ELR (cell line): ENCODE results near the gene AGAP1.
"Not testable (repeated sequence)": the region's sequence is repeated elsewhere in the genome, so short reads cannot be mapped to it uniquely, and the experiment has no call there.

Experiments
- DNase-seq: peaks from one replicate; pipeline ENCODE4 v3.0.0-alpha.2; 2015; ENCODE audit warnings: low read depth

The AGAP1 gene

GRCh38 chr2:235592430-235592829 is 98.6 kb downstream of the AGAP1 start:
- no peak for DNase-seq

- DNase-seq = no peak
These were observed 99.0 kb downstream of the AGAP1 start for GRCh38 chr2:235592836-235593235.

- peak; percentile 86 for DNase-seq
These were observed 100.2 kb downstream of the AGAP1 start for GRCh38 chr2:235594041-235594440.

DNA sequence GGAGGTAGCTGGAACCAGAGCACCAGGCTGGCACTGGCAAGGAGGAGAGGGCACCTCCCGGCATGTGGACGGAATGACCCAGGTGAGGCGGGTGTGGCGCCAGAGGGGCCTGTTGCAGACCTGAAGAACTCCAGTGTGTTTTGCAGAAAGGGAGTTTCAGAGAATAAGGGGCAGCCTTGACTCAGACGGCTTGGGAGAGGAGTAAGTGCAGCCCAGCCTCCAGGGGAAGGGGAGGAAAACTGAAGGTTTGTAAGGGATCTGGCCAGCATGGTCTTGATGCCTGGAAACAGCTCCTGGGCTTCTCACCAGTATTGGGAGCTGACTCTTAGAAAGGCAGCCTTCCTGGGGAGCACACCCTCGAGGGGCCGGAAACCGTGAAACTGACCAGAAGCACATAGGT is 101.1 kb downstream of the AGAP1 start:
- no peak for DNase-seq

- peak; percentile 77 for DNase-seq
These were observed 101.7 kb downstream of the AGAP1 start for GRCh38 chr2:235595422-235596010.

GRCh38 chr2:235596272-235596671 is 102.4 kb downstream of the AGAP1 start:
- no peak for DNase-seq

DNA sequence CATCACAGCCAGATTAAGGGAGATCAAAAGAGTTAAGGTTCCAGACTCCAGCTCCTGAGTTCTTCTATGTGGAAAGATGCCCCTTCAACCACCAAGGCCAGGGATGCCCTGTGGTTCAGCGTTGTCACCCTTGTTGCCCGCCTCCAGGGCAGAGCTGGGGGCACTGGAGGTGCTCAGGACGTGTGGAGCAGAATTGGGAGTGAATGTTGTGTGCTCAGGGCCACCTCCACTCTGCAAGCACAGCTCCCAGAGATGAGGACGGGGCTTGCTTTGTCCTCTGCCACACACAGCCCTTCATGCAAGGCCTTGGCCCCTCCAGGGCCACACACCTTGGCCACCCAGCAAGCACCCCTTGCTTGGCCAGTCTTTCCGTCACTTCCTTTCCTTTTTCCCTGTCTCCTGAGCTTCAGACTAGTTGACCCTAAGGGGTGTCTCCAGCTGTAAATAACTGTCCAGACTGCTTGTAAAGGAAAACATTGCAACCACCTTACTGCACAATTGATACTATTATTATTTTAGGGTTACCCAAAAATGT is 103.3 kb downstream of the AGAP1 start:
- DNase-seq = no peak

- no peak for DNase-seq
These were observed 104.2 kb downstream of the AGAP1 start for GRCh38 chr2:235598026-235598425.

- no peak for DNase-seq
These were observed 105.0 kb downstream of the AGAP1 start for GRCh38 chr2:235598532-235599531.

DNA sequence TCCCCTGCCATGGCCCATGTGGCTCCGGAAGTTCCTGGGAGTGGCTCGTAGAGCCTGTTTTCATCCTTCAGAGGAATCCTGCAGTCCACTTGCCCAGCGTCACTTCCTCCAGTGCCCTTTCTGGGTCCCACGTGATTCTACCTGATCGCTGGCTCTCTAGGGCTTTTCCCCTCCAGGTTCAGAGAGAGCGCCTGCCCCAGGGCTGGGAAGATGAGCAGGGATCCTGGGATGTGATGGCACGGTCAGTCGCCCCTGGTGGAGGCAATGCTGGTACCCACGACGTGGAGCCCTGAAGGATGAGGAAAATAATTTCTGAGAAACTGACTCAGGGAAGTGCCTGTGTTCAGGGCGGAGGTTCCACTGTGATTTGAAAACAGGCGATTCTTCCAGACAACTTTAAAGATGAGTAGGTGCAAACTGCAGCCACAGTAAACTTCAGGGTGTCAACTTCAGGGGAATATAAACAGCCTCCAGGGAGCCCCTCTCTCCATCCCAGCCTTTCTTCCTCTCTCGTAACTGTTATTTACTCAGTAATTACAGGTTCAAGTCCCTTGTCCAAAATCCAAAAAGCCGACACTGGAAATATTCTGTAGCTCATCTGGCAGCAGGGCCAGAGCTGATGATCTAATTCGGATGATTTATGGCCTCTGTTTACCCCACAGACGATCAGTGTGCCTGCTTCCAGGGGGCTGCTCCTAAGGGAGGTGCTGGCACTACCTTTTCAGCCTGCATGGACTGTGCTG is 105.9 kb downstream of the AGAP1 start:
- no peak for DNase-seq

- DNase-seq = no peak
These were observed 106.6 kb downstream of the AGAP1 start for GRCh38 chr2:235600406-235600805.

- no peak for DNase-seq
These were observed 107.1 kb downstream of the AGAP1 start for GRCh38 chr2:235600926-235601325.

DNA sequence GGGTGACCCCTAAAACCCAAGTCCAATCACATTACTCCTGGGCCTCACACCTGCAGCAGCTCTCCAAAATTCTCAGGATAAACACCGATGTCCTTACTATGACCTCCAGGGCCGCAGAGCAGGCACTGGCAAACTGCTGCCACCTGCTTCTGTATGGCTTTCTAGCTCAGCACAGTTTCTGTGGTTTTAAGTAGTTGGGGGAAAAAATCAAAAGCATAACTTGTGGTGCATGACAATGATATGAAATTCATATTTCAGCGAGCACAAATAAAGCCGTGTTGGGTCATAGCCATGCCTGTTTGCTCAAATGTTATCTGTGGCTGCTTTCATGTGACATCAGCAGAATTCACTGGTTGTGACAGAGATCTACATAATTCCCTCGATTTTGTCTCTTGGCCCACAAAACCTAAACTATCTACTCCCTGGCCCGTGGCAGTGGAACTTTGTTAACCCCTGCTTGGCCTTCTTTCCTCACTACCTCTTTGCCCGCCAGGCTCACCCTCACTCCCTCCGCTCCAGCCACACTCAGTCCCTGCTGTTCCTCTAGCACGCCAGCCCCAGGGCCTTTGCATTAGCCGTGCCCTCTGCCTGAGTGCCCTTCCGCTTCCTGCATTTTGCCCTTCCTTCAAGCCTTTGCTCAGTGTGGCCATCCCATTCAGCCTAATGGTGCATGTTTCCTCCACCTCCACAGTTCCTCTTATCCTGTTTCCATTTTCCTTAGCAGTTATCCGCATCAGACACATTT is 108.3 kb downstream of the AGAP1 start:
- DNase-seq = no peak

DNA sequence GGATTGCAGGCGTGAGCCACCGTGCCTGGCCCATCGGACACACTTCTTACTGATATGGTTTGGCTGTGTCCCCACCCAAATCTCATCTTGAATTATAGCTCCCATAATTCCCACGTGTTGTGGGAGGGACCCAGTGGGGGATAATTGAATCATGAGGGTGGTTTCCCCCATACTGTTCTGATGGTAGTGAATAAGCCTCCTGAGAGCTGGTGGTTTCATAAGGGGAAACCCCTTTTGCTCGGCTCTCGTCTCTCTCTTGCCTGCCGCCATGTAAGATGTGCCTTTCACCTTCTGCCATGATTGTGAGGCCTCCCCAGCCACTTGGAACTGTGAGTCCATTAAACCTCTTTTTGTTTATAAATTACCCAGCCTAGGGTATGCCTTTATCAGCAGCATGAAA is 109.1 kb downstream of the AGAP1 start:
- not testable (repeated sequence) for DNase-seq

- no peak for DNase-seq
These were observed 109.8 kb downstream of the AGAP1 start for GRCh38 chr2:235603659-235604058.

DNA sequence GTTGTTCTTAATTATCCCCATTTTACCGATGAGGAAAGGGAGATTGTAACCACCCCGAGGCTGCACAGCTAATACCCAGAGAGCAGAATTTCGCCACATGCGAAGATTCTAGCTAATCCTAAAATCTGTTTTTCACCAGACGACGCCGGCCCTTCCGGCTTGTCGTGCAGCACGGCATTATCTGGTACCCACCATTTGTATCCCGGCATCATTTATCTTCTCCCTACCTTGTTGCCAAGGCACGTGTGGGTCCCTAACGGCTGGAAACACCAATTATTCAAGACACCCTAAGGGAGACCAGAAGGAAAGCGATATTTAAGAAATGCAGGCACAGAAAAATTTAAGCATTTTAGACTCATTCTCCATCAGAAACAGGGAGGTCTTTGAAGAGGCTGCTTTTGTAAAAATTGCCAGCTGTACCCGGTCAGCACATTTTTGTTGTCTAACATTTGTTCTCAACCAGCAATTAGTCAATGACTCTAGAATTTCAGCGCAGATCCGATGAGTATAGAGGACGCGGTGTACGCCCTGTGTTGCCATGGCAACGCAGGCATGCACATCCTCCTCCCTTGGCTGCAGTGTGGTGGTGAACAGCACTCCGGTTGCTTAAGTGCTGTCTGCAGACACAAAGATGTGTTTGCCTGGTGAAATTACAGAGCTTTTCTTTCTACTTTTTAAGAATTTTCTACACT is 111.6 kb downstream of the AGAP1 start:
- DNase-seq = peak; percentile 97

DNA sequence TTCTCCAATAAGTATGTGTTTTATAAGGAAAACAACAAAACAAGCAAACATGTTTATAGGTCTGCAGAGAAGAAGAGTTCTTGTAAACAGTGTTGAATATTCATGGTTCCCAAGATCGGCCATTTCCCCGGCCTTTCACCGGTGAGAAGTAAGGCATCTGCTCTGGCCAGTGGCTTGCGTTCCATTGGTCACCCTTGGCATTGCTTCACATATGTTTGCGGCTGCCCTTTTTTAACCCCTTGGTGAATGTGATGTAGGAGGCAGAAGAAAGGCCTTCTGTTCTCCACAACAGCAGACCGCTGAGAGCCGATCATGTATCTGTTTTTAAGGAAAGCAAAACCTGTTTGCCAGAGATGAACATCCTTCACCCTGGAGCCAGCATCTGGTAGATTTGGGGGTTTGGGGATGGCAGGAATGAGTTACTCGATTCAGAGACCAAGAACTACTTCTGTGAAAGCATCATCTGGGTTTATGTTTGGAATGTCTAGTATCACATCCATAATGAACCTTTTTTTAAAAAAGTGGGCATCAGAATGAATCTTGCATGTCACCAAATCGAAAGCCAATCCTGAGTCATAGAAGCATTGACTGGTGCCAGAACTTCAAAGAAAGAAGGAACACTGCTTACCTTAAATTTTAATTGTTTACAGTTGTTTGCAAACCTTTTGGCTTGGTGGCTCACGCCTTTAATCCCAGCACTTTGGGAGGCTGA is 112.3 kb downstream of the AGAP1 start:
- DNase-seq = peak; percentile 68

DNA sequence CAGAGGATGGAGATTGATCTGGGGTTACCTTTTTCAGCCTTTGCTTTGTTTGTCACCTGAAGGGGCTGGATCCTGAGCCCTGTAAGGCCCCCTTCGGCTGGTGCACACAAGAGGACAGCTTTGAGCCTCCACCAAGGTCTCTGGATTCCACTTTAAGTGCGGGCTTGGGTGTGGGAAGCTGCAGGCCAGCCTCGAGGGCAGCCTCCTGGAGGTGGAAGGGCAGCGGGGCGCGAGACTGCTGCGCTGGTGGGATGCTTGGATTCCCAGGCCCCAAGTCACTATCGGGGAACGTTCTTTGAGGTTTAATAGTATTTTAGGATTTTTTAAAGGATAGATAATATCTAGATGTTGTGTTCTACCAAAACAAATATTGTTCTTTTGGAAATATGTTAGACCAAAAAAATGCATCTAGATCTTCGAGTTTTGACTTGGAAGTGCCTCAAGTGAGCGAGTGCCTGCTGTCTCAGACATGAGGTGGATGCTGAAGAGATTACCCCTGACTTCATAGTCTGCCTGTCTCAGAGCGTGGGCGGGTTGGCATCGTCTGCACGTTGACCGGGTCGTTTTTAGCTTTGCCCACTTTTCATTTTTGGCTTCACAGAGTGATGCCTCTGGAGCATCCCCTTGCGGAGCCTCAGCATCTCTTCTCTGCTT is 113.8 kb downstream of the AGAP1 start:
- no peak for DNase-seq

GRCh38 chr2:235608200-235608887 is 114.5 kb downstream of the AGAP1 start:
- DNase-seq = no peak
